Inferior parietal cortex (tissue), 1 donor: ENCODE data around the gene TMC3.

ENCODE experiments used
- DNase-seq: peaks from one replicate; pipeline ENCODE4 v3.0.0-alpha.2; 2016; ENCODE audit errors: extremely low spot score

The TMC3 gene

GRCh38 chr15:81322676-81323253 is 51.2 kb downstream of the TMC3 start:
- DNase-seq: no peak

- no peak for DNase-seq
Measured at GRCh38 chr15:81321667-81322066, 52.3 kb downstream of the TMC3 start.

DNA sequence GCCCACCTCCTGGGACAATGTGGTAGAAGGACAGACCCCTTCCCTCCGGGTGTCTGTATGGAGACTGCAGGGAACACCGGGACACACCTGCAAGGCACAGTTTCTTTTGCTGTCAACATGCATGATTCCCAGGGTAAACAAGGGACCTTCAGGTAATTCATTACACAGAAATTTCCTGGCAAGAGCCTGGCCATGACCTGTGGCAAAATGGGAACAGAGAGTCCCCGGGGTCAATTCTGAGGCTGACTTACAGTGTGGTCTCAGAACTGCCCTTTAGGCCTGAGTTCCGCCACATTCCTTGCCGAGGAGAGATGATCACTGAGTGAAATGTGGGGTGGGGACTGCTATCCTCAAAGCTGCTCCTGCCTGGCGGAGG is 56.4 kb downstream of the TMC3 start:
- DNase-seq: no peak

- no peak for DNase-seq
Measured at GRCh38 chr15:81316267-81316666, 57.7 kb downstream of the TMC3 start.

- DNase-seq: no peak
Measured at GRCh38 chr15:81315452-81316175, 58.4 kb downstream of the TMC3 start.

GRCh38 chr15:81314378-81314777 is 59.6 kb downstream of the TMC3 start:
- no peak for DNase-seq

DNA sequence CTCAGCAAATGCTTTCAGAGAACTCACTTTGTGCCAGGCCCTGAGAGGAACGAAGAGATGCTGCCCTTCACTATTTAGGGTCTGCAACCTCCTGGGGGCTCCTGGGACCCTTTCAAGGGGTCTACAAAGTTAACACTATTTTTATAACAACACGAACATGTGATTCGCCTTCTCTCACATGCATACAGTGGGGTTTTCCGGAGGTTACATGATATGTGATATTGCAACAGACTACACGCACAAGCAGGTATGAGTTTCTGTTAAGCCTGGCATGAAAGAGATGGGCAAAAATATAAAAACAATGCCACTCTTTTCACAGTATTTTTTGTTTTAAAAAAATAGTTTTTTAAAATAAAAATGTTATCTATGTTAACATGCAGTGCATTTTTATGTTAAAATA is 60.3 kb downstream of the TMC3 start:
- DNase-seq: no peak

DNA sequence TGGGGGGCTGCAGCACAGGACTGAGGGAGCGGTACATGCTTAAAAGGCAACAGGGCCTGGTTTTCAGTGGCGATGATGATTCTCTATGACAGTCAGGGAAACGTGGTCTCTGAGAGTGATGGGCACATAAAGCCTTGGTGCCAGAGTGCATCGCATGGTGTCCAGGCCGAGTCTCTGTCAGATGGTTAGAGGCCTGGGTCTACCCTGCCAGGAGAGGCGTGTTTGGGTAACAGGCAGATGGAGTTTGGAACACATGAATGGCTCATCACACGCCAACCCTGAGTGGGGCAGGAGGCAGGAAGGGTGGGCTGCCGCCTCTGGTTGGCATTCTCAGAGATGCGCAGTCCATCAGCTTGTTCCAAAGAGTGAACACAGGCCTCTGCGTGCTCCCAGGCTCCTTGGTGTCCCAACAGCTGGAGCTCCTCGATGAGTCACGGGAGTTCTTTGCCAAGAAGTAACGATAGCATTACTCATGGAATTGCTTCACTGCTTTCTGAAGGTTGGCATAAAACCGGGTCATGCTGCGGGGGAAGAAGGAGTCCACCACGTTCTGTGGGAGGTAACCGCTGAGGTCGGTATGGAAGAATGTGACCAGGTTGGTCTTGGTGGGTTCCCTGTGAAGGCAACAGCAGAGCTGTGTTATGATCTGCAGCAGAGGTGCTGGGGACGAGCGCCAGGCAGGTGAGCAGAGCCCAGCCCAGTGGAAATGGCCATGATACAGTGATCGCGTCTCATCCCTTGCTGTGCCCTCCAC is 61.0 kb downstream of the TMC3 start:
- DNase-seq: peak; percentile 48

DNA sequence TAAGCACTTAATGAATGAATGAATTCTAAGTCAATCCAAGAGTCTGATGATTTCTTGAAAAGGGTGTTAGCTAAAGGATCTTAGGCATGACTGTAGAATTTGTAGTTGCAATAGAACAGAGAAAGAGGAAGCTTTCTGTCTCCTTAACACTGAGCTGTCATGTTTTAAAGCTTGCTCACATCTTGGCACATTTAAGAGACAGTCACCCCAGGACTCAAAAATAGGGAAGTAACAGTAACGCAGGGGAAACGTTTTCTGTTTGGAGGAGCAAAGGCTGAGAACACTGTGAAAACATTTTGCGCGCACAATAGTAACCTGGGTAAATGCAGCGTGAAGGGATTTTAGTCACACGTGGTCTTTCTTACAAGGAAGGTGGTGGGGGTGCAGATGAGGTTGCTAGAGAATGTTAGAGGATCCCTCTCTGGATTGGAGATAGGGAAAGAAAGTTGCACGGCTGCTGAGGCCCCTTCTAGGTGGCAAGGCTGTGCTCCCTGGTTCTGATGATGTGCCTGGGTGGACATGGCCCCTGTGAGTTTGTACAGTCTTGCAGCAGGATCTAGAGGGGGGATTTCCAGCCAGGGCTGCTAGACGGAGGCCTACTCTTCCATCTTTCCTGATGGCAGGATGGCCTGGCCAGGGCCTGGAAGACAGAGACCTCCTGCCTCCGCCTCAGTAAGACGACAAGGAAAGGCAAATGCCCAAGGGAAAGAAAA is 62.1 kb downstream of the TMC3 start:
- DNase-seq: no peak

GRCh38 chr15:81310480-81310879 is 63.5 kb downstream of the TMC3 start:
- no peak for DNase-seq

DNA sequence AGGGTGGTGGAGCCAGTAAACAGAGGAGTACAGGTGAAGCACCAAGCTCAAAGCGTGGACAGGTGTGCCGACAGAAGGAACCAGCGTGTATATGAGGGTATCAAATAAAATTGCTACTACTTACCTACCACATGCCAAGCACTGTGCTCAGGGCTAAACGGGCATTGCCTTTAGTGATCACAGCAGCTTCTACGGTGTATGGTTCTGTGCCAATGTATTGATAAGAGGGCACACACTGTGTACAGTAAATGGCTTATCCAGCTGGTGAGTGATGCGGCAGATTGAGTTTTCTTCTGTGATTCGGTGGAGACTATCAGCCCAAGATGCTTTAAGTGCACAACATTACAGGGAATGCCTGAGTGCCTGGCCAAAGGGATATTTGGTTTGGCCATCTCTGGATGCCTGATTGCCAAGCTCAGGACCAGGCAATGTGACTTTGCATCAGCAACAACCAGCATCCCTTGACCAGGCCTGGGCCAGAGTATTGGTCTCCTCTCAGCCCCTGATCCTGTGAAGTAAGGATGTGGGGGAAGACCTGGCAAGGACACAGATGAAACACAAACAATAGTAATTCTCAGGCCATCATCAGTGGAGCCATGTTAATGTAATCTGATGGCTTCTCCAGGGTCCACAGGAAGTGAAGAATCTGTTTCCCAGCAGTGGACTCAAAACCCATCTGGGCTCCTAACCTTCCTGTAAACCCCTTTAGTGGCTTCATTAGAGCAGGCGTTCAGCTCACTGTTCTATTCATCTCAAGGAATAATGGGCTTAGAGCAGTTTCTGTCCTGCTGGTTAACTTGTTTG is 64.2 kb downstream of the TMC3 start:
- no peak for DNase-seq

DNA sequence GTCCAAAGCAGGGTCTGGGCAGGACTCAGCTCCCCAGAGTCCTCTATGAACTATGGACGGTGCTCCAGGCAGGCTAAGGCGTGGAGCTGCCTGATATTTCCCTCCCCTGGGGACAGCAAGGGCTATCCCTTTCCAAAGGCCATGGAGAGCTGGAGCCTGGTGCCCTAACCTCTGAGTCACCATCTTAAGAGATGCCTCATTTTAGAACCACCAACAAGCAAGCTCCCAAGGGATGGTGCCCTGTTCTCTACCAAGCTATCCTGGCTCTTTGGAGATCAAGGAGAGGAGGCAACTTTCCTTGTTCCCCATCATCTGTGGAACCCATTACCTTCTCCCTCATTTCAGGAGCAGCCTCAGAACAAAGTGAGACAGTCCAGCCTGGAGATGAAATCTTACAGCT is 65.8 kb downstream of the TMC3 start:
- DNase-seq: no peak

- DNase-seq: no peak
Measured at GRCh38 chr15:81304226-81304625, 69.8 kb downstream of the TMC3 start.

DNA sequence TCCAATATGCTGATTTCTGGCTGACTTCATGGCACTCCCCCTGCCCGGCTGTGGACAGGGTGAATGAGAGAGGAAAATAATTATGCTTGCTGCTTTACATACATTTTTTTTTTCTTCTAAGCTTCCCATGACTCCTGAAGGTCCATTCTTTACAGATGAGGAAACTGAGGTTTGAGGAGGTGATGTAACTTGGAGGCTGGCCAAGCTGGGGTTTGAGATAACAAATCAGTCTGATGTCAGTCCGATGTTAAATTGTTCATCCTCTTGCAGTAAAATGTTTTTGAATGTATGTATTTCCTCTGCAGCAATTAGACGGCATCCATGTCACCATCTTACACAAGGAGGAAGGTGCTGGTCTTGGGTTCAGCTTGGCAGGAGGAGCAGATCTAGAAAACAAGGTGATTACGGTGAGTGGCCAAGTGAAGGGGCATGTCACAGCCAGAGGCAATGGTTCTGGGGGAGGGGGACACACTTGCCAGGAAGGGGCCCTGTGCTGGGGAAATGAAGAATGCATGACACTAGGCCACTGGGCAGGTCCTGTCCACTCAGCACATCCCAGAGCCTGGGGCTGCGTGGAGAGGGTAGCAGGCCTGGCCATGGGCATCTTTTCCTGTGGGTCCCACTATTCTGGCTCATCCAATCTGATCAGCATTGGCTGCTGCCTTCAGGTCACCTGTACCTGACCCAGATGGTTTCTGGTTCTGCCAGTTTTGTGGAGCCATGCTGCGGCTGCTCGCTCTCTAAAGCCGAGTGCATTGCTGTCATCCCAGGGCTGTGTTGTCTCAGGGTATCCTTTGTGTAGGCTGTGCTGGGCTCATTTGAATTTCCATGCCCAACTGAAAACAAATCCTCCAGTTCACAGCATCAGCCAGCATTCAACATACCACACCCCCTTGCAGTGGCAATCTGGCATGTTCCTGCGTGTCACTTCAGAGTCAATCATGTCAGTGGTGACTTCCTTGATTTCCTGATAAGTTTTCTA is 70.5 kb downstream of the TMC3 start:
- DNase-seq: no peak

GRCh38 chr15:81302701-81303109 is 71.3 kb downstream of the TMC3 start:
- DNase-seq: no peak

GRCh38 chr15:81301815-81302399 is 72.1 kb downstream of the TMC3 start:
- no peak for DNase-seq

DNA sequence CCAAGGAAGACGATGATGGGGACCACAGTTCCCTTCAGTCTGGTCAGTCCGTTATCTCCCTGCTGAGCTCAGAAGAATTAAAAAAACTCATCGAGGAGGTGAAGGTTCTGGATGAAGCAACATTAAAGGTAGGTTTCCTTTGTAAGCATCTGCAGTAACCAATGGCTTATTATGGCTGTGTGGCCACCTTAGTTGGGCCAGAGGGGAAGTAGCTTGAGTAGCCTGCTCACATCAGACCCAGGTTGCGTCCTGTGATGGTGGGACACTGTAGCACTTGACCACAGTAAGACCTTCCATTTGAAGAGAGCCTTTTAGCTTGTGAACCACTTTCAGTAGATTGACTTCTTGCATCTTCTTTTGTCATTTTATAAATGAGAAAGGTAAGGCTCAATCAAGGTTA is 72.6 kb downstream of the TMC3 start:
- no peak for DNase-seq

DNA sequence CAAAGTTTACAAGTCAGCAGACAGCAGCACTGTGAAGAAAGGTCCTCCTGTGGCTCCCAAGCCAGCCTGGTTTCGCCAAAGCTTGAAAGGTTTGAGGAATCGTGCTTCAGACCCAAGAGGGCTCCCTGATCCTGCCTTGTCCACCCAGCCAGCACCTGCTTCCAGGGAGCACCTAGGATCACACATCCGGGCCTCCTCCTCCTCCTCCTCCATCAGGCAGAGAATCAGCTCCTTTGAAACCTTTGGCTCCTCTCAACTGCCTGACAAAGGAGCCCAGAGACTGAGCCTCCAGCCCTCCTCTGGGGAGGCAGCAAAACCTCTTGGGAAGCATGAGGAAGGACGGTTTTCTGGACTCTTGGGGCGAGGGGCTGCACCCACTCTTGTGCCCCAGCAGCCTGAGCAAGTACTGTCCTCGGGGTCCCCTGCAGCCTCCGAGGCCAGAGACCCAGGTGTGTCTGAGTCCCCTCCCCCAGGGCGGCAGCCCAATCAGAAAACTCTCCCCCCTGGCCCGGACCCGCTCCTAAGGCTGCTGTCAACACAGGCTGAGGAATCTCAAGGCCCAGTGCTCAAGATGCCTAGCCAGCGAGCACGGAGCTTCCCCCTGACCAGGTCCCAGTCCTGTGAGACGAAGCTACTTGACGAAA is 74.3 kb downstream of the TMC3 start:
- DNase-seq: no peak

- DNase-seq: no peak
Measured at GRCh38 chr15:81299156-81299555, 74.9 kb downstream of the TMC3 start.

- no peak for DNase-seq
Measured at GRCh38 chr15:81298611-81299010, 75.4 kb downstream of the TMC3 start.
